ENCODE data around the gene ALG2. TPM values are rescaled to one million over a fixed set of nuclear protein-coding genes. Genes with fewer than 3 reads are reported as not detected.

The ALG2 gene, protein sequence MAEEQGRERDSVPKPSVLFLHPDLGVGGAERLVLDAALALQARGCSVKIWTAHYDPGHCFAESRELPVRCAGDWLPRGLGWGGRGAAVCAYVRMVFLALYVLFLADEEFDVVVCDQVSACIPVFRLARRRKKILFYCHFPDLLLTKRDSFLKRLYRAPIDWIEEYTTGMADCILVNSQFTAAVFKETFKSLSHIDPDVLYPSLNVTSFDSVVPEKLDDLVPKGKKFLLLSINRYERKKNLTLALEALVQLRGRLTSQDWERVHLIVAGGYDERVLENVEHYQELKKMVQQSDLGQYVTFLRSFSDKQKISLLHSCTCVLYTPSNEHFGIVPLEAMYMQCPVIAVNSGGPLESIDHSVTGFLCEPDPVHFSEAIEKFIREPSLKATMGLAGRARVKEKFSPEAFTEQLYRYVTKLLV
- polyA plus RNA-seq (ENCODE audit: insufficient read length in 4 of 4), result 10 to 100 TPM; 42.6 to 50.5 (median 43.8) TPM

DNA sequence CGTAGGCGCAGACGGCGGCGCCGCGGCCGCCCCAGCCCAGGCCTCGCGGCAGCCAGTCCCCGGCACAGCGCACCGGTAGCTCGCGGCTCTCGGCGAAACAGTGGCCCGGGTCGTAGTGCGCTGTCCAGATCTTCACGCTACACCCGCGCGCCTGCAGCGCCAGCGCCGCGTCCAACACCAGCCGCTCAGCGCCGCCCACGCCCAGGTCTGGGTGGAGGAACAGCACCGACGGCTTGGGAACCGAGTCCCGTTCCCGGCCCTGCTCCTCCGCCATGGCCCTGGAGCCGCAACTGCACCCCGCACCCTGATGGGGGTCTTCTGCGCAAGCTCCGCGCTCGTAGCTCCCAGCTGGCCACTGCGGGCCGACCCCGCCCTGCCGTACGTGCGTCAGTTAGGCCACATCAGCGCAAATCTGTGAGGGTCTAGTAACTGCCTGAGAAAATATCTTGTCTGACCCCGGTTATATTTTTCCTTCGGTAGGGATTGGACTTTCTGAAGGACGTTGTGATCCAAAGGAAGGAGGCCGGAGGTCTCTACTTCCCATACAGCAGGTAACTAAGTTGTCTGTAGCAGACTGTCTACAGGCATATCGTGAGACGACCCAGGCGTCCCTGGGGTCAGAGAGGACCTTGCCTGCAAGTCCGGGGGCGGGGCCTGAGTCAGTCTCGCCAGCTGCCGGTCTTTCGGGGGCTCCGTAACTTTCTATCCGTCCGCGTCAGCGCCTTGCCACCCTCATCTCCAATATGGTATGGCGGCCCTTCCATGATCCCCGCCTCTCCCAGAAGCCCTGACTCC, at the start of gene ALG2, which contains the start of gene SEC61B:
Gene ALG2, minus strand, starts transcription at position 322 of the 795 bp plus-strand sequence. Its CDS starts 48 bp downstream, at position 274.
Gene SEC61B, plus strand, starts transcription at position 662 of the 795 bp plus-strand sequence. Its CDS starts 82 bp downstream, at position 744.
- DNase-seq (ENCODE audit: low read depth in 4 of 4, low spot score in 2 of 4), result peak; percentile 91 to 98 (median 94)

- no peak for DNase-seq (ENCODE audit: low read depth in 4 of 4, low spot score in 2 of 4)
These were observed 48.7 kb upstream of the ALG2 start for GRCh38 chr9:99270491-99270890.

- no peak for DNase-seq (ENCODE audit: low read depth in 4 of 4, low spot score in 2 of 4)
These were observed 47.7 kb upstream of the ALG2 start for GRCh38 chr9:99269416-99269815.

DNA sequence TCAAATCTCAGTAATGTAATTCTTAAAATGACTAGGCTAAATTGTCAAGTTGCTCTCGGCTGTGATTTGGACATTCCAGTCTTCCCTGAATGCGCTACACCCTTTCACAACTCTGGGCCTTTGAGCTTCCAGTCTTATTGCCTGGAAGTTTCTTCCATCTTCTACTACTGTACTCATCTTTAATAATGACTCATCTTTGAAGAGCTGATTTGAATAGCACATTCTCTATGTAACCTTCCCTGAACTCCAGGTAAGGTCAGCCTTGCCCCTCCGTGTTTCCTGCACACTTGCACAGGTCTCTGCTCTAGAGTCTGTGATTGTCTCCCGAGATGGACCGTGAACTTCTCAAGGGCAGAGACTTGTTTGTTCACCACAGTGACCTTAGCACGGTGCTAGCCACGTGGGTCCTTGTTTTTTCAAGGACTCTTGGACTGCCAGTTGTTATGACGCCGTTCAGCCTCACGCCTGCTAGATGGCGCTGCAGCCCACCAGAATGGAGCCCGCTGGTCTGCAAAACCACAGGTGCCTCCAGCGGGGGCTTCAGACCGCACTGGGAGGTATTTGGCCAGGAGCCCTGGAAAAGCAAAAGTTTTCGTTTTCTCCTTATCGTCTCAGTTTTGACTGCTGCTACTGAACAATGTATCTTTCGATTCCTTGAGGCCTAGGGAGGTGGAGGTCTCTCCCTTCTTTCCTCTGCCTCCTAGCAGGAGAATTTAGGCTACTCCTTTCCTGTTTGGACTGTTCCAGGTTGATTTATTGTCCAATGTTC, 44.7 kb upstream of the ALG2 start:
- DNase-seq (ENCODE audit: low read depth in 4 of 4, low spot score in 2 of 4), result peak in 1 of 4 donors; percentile 56

DNA sequence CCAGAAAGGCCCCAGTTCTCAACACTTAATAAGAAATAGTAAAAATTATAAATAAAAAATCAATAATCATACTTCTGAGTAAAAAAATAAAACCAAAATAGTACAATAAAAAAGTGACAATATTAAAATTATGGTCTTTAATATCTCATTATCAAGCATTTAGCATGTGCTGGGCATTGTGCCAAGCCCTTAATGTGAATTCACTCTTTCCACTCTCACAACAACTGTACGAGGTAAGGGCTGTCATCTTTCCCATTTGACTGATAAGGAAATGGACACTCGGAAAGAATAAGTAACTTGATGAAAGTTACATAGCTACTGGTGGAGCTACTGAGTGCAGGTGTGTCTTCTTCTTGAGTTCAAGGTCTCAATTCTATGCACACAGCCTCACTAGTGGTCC, 43.9 kb upstream of the ALG2 start:
- no peak for DNase-seq (ENCODE audit: low read depth in 4 of 4, low spot score in 2 of 4)

GRCh38 chr9:99264070-99264680, 42.4 kb upstream of the ALG2 start:
- DNase-seq (ENCODE audit: low read depth in 4 of 4, low spot score in 2 of 4), result no peak

DNA sequence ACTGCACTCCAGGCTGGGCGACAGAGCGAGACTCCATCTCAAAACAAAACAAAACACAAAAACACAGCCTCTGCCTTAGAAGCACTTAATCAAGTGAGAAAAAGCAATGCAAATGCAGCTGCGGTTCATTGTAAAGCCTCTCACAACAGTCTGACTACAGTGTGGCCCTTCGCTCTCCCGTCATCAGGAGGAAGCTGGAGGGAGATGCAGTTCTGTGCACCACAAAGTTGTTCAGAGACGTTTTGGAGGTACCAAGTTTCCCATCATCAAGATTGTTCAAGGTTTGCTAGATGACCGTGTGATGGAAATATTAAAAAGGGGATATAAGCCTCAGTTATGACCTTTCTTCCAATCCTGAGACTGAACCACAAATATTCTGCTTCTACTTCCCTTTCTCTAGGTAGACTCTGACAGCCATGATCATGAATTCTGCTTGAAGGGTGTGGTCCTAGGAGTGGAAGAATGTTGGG, 41.2 kb upstream of the ALG2 start:
- DNase-seq (ENCODE audit: low read depth in 4 of 4, low spot score in 2 of 4), result no peak

GRCh38 chr9:99261923-99262322, 40.2 kb upstream of the ALG2 start:
- DNase-seq (ENCODE audit: low read depth in 4 of 4, low spot score in 2 of 4), result no peak

- DNase-seq (ENCODE audit: low read depth in 4 of 4, low spot score in 2 of 4), result no peak
These were observed 37.6 kb upstream of the ALG2 start for GRCh38 chr9:99259231-99259918.

DNA sequence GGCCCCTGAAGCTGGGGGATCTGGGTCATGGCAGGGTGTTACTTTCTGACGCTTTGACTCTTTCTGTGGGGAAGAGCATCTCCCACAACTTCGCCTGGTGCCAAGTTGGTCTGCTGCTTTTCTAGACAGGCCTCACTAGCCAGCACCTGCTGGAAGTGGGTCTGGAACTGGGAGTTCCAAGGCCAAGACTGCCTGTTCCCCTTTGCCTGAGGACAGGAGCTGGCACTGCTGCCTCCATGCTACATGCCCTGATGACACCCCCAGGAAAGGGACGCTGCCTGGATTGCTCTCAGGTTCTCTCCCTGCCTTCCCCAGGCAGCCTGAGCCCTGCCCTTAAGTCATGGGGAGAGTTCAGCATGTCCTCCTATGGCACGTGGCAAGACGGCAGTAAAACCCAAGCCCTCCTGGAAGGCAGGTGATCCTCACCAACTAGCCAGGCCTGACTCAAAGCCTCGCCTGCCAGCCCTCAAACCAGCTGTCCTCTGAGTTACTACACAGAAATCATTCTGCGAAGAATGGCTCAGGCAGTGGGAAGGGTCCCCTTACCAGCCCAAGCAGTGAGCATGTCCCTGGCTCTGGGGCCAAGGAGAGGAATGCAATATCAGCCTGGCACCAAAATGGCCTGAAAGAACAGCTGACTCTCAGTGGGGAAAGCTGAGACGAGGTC, 36.1 kb upstream of the ALG2 start:
- DNase-seq (ENCODE audit: low read depth in 4 of 4, low spot score in 2 of 4), result no peak

GRCh38 chr9:99255651-99256050, 33.9 kb upstream of the ALG2 start:
- DNase-seq (ENCODE audit: low read depth in 4 of 4, low spot score in 2 of 4), result no peak

DNA sequence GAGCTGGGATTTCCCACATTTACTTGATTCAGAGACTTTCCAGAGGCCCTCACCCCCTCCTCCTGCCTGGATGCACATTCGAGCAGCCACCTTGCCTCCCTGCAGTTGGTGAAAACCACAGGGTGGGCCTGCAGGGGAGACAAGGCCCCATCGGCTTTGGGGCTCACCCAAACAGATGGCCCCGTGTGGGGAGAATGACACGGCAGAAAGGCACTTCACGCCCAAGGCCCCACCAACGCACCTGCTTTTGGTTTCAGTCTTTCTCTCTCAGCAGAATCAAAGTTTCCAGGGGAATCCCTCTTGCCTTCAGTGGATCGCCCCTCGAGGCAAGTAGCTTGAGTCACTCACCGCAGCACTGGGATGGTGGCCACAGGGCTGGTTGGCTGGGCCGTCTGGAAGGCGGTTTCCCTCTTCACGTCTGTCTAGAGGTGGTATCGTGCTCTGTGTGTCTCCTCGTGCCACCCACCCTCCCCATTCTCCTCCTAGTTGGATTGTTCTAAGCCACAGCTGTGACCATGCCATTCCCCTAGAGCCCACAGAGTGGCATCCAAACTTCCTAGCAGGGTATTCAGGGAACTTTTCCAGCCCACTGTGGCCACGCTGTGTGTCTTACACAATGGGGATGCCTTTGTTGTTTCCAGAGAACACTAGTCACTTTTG, 32.2 kb upstream of the ALG2 start:
- no peak for DNase-seq (ENCODE audit: low read depth in 4 of 4, low spot score in 2 of 4)

DNA sequence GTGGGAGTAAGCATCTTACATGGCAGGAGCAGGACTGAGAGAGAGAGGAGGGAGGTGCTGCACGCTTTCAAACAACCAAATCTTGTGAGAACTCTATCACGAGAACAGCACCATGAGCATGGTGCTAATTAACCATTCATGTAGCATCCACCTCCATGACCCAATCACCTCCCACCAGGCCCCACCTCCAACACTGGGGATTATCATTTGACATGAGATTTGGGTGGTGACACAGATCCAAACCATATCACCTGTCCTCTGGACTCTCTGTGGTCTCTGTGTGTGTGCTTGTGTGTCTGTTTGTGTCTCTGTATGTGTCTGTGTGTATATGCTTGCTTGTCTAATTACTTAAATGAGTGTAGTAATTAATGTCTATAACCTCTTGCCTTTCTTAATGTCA, 31.4 kb upstream of the ALG2 start:
- DNase-seq (ENCODE audit: low read depth in 4 of 4, low spot score in 2 of 4), result no peak

DNA sequence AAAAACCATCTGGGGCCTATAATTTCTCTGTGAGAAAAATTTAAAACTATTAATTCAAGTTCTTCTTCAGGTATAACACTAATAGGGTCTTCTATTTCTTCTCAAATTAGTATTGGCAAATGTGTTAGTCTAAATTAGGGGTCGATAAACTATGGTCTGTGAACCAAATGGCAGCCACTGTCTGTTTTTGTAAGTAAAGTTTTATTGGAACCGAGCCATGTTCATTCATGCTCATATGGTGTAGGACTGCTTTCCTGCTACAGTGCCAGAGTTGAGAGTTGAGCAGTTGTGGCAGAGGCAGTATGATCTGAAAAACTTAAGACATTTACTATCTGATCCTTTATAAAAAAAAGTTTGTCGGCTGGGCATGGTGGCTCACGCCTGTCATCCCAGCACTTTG, 29.4 kb upstream of the ALG2 start:
- no peak for DNase-seq (ENCODE audit: low read depth in 4 of 4, low spot score in 2 of 4)

DNA sequence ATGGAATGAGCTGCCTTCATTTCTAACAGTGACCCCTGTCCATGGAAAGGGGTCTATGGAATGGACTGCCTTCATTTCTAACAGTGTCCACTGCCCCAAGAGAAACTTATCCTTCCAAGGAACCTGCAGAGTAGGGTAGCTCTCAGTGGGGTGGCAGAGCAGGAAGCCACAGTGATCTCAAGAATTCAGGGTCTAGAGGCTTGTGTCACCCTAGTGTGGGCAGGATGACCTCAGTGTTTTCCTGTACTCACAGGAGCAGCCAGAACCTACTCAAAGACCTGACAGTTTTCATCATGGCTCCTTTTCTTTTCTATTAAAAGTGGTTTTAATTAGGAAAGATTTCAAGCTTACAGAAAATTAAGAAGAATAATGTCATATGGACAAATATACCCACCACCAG, 27.9 kb upstream of the ALG2 start:
- no peak for DNase-seq (ENCODE audit: low read depth in 4 of 4, low spot score in 2 of 4)

GRCh38 chr9:99244344-99245260, 22.9 kb upstream of the ALG2 start:
- no peak for DNase-seq (ENCODE audit: low read depth in 4 of 4, low spot score in 2 of 4)

DNA sequence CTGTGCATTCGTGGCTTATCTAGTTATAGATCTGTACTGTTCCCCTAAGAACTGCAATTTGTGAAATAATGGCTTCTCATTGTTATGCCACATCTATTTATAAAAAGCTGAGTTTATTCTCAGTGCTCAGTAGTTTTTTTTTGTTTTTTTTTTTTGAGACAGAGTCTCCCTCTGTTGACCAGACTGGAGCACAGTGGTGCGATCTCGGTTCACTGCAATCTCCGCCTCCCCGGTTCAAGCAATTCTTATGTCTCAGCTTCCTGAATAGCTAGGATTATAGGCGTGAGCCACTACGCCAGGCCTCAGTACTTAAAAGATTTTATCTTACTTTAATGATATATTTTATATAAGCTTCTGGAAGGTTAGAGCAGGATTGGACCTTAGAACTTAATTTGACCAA, 19.4 kb upstream of the ALG2 start:
- DNase-seq (ENCODE audit: low read depth in 4 of 4, low spot score in 2 of 4), result no peak

All from left renal cortex interstitium (tissue), 4 donors.